Hematopoietic multipotent progenitor cell treated with erythropoietin and hydrocortisone succinate and interleukin-3 and kit ligand, for 4 days (in vitro differentiated cells): ENCODE measurements around the gene NNT.
"Not testable (repeated sequence)": the region's sequence is repeated elsewhere in the genome, so short reads cannot be mapped to it uniquely, and the experiment has no call there.

Experiments
- DNase-seq: peaks from one replicate; pipeline ENCODE4 v3.0.0-alpha.2; 2015

Gene NNT

DNA sequence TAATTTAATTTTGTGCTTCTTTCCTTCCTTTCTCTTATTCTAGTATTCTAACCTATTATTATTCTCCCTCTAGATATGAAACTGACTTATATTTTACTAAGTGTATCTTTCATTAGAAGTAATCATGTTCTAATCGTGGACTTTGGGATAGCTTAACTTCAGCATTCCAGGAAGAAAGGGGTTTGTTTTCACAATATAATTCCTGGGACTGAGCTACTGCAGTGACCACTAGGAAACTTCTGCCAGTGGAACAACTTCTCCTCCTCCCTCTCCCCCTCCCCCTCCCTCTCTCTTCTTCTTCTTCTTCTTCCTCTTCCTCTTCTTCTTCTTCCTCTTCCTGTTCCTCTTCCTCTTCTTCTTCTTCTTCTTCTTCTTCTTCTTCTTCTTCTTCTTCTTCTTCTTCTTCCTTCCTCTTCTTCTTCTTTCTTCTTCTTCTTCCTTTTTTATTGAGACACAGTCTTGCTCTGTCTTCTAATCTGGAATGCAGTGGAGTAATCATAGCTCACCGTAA lies 127.9 kb downstream of the NNT start:
- DNase-seq = no peak

DNA sequence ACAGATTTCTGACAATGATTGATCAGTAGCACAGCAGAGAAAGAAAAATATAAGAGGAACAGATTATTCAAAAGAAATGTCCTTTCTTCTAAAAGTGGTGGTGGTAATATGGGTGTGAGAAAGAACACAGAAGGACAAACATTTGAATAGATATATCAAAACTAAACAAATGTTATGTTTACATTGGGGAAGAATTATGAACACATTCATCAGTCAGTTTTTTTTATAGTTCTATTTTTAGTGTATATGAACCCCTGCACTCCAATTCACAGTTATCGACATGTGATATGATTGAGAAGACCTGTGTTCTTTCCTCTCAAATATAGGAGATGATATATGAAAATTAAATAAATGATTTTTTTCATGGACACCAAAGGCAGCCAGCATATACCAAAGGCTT lies 128.6 kb downstream of the NNT start:
- no peak for DNase-seq

DNA sequence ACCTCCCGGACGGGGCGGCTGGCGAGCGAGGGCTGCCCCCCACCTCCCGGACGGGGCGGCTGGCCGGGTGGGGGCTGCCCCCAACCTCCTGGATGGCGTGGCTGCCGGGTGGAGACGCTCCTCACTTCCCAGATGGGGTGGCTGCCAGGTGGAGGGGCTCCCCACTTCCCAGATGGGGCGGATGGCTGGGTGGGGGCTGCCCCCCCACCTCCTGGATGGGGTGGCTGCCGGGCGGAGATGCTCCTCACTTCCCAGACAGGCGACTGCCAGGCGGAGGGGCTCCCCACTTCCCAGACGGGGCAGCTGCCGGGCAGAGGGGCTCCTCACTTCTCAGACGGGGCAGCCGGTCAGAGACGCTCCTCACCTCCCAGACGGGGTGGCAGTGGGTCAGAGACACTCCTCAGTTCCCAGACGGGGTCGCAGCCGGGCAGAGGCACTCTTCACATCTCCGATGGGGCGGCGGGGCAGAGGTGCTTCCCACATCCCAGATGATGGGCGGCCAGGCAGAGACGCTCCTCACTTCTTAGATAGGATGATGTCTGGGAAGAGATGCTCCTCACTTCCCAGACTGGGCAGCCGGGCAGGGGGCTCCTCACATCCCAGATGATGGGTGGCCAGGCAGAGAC lies 143.1 kb downstream of the NNT start:
- DNase-seq = not testable (repeated sequence)

DNA sequence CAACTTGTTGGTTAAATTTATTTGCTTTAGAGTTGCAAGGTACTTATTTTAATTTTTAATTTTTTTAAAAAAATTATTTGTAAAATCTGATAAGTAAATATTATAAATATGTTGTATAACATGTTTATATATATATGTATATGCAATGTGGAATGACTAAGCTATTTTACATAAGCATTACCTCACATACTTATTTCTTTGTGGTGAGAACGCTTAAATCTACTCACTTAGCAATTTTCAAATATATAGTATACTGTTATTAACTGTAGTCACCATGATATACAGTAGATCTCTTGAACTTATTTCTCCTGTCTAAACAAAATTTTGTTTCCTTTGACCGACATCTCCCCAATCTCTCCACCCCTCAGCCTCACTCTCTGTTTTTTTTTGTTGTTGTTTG lies 147.8 kb downstream of the NNT start:
- no peak for DNase-seq

DNA sequence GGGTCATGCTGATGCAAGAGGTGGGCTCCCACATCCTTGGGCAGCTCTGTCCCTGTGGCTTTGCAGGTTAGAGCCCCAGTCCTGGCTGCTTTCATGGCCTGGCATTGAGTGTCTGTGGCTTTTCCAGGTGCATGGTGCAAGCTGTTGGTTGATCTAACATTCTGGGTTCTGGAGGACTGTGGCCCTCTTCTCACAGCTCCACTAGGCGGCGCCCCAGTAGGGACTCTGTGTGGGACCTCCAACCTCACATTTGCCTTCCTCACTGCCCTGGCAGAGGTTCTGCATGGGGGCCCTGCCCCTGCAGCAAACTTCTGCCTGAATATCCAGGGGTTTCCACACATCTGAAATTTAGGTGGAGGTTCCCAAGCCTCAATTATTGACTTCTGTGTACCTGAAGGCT lies 150.1 kb downstream of the NNT start:
- DNase-seq = peak; percentile 10
